Esophagus muscularis mucosa (tissue), 4 donors: ENCODE data around the gene DNAH9. TPM values are rescaled to one million over a fixed set of nuclear protein-coding genes. Genes with fewer than 3 reads are reported as not detected.

Experiments used
- DNase-seq: peaks from one replicate; pipeline ENCODE4 v3.0.0-alpha.2; 2017; ENCODE audit errors: extremely low spot score
- H3K27ac ChIP-seq, 4 donors: fragments of 200-600 bp; sonication (generic); replicated peaks in 1 of 4; 1 replicate in 3 of 4; 2 replicates in 1 of 4; pipeline ENCODE4 v1.5.1; 2016 to 2019; ENCODE audit warnings: mild to moderate bottlenecking in 1 of 4
- H3K27me3 ChIP-seq, 4 donors: fragments of 200-600 bp; sonication (generic); one replicate each; pipeline versions ENCODE4 v1.5.1 to v1.6.0; 2016 to 2019
- H3K36me3 ChIP-seq, 4 donors: fragments of 200-600 bp; sonication (generic); one replicate each; pipeline ENCODE4 v1.5.1; 2016 to 2019
- H3K4me1 ChIP-seq, 4 donors: fragments of 200-600 bp; sonication (generic); one replicate each; pipeline ENCODE4 v1.5.1; 2016 to 2019
- H3K4me3 ChIP-seq, 4 donors: fragments of 200-600 bp; sonication (generic); 1 replicate in 2 of 4; 2 replicates in 2 of 4; pipeline ENCODE4 v1.5.1; 2016 to 2019; ENCODE audit warnings: mild to moderate bottlenecking in 4 of 4, moderate library complexity in 1 of 4
- H3K9me3 ChIP-seq, 4 donors: fragments of 200-600 bp; sonication (generic); 1 replicate in 3 of 4; 2 replicates in 1 of 4; pipeline ENCODE4 v1.5.1; 2016 to 2019
- CTCF ChIP-seq, 3 experiments: fragments of 200-600 bp in 2 of 3; fragments of 450-650 bp in 1 of 3; sonication (generic) in 2 of 3; IDR thresholded peaks; one replicate each; pipeline ENCODE4 v1.5.1; 2017 to 2019; ENCODE audit warnings: antibody characterized with exemption in 3 of 3, mild to moderate bottlenecking in 2 of 3, moderate library complexity in 1 of 3
- EP300 ChIP-seq: sonication (generic); formaldehyde crosslinking; IDR thresholded peaks from one replicate; pipeline ENCODE4 v1.6.1; 2017; ENCODE audit warnings: antibody characterized with exemption
- POLR2A ChIP-seq: fragments of 450-650 bp; IDR thresholded peaks from one replicate; pipeline ENCODE4 v1.6.1; 2017; ENCODE audit warnings: antibody characterized with exemption, moderate library complexity, mild to moderate bottlenecking, low read depth
- POLR2AphosphoS5 ChIP-seq, 2 donors: sonication (generic); formaldehyde crosslinking; IDR thresholded peaks; one replicate each; pipeline ENCODE4 v1.6.1; 2017; ENCODE audit warnings: antibody characterized with exemption in 2 of 2
- WGBS: methylation state at CpG from one replicate; pipeline ENCODE4 v1.1.5; 2018; 5-methylcytosine and 5-hydroxymethylcytosine counted together
- intact Hi-C: fragments of 100-400 bp; cut with DNase I; formaldehyde crosslinking; loops from one replicate; pipeline ENCODE4 v1.15.1; 2023
- total RNA-seq, 4 donors: library from RNA; depleted of rRNA; stranded (reverse); fragments of >200 nt; gene quantifications; one replicate each; pipeline versions ENCODE4 v1.1.0 to v1.2.1, GENCODE V29; 2016

DNAH9 gene, protein sequence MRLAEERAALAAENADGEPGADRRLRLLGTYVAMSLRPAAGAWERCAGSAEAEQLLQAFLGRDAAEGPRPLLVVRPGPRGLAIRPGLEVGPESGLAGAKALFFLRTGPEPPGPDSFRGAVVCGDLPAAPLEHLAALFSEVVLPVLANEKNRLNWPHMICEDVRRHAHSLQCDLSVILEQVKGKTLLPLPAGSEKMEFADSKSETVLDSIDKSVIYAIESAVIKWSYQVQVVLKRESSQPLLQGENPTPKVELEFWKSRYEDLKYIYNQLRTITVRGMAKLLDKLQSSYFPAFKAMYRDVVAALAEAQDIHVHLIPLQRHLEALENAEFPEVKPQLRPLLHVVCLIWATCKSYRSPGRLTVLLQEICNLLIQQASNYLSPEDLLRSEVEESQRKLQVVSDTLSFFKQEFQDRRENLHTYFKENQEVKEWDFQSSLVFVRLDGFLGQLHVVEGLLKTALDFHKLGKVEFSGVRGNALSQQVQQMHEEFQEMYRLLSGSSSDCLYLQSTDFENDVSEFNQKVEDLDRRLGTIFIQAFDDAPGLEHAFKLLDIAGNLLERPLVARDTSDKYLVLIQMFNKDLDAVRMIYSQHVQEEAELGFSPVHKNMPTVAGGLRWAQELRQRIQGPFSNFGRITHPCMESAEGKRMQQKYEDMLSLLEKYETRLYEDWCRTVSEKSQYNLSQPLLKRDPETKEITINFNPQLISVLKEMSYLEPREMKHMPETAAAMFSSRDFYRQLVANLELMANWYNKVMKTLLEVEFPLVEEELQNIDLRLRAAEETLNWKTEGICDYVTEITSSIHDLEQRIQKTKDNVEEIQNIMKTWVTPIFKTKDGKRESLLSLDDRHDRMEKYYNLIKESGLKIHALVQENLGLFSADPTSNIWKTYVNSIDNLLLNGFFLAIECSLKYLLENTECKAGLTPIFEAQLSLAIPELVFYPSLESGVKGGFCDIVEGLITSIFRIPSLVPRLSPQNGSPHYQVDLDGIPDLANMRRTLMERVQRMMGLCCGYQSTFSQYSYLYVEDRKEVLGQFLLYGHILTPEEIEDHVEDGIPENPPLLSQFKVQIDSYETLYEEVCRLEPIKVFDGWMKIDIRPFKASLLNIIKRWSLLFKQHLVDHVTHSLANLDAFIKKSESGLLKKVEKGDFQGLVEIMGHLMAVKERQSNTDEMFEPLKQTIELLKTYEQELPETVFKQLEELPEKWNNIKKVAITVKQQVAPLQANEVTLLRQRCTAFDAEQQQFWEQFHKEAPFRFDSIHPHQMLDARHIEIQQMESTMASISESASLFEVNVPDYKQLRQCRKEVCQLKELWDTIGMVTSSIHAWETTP (N-terminal part only)
- total RNA-seq, result under 1 TPM in 2 of 4 donors, not detected in 2; under 0.01 to 0.92 TPM

- TF ChIP-seq POLR2AphosphoS5 (IDR thresholded peaks at IDR 0.05) (peak; percentile 34 to 63), EP300 (no peak)
- peak; percentile 98 for DNase-seq
- intact Hi-C loops, result no loop called here
- H3K36me3 ChIP-seq, result no peaks in the 10 kb centered on the region
- H3K4me3 ChIP-seq, result peak within 1 kb of the TSS; percentile 63 to 78 (median 70)
- WGBS, result 2% methylated on average over 40 of the region's 84 CpGs
- peaks cover 10 to 18% (median 17%) of the 10 kb centered on the region in 4 donors for H3K4me1 ChIP-seq
- H3K27me3 ChIP-seq, result peaks cover 0 to 5% (median 0%) of the 10 kb centered on the region in 4 donors
- peak within 1 kb of the TSS; percentile 73 to 87 (median 82) for H3K27ac ChIP-seq
- no peaks in the 10 kb centered on the region for H3K9me3 ChIP-seq
These were observed at the start of gene DNAH9 for GRCh38 chr17:11598274-11599221. TSS of gene DNAH9 (plus strand) at chr17:11598470. CDS start at chr17:11598499, 29 bp downstream.

GRCh38 chr17:11550431-11550830 lies 47.8 kb upstream of the DNAH9 start:
- intact Hi-C loops, result no loop called here
- Histone ChIP-seq H3K27ac (no peak overlapping the region), H3K9me3 (no peaks in the 10 kb centered on the region), H3K27me3 (no peaks in the 10 kb centered on the region), H3K36me3 (no peaks in the 10 kb centered on the region), H3K4me3 (no peak overlapping the region), H3K4me1 (no peaks in the 10 kb centered on the region)
- no peak for DNase-seq
- no peak for TF ChIP-seq POLR2A
- TF ChIP-seq EP300, result no peak
- no peak for TF ChIP-seq CTCF (IDR thresholded peaks at IDR 0.05)
- TF ChIP-seq POLR2AphosphoS5 (IDR thresholded peaks at IDR 0.05), result no peak
- 91% methylated on average over 2 of the region's 2 CpGs for WGBS

GRCh38 chr17:11551442-11551841 lies 46.8 kb upstream of the DNAH9 start:
- 64% methylated on average over 6 of the region's 6 CpGs for WGBS
- intact Hi-C loops, result no loop called here
- TF ChIP-seq POLR2AphosphoS5 (IDR thresholded peaks at IDR 0.05) (no peak), CTCF (IDR thresholded peaks at IDR 0.05) (no peak), POLR2A (no peak), EP300 (no peak)
- DNase-seq, result peak; percentile 62
- Histone ChIP-seq H3K9me3 (no peaks in the 10 kb centered on the region), H3K4me3 (no peak overlapping the region), H3K27ac (no peak overlapping the region), H3K36me3 (no peaks in the 10 kb centered on the region), H3K4me1 (no peaks in the 10 kb centered on the region), H3K27me3 (peaks cover 0 to 6% (median 0%) of the 10 kb centered on the region in 4 donors)

GRCh38 chr17:11553135-11553534 lies 45.1 kb upstream of the DNAH9 start:
- Histone ChIP-seq H3K4me1 (no peaks in the 10 kb centered on the region), H3K9me3 (no peaks in the 10 kb centered on the region), H3K36me3 (no peaks in the 10 kb centered on the region), H3K27me3 (peaks cover 0 to 6% (median 0%) of the 10 kb centered on the region in 4 donors), H3K27ac (no peak overlapping the region), H3K4me3 (no peak overlapping the region)
- peak; percentile 77 for DNase-seq
- TF ChIP-seq CTCF (IDR thresholded peaks at IDR 0.05), result no peak
- no peak for TF ChIP-seq POLR2AphosphoS5 (IDR thresholded peaks at IDR 0.05)
- TF ChIP-seq EP300, result no peak
- TF ChIP-seq POLR2A, result no peak
- intact Hi-C loops, result no loop called here
- 50% methylated on average over 1 of the region's 1 CpG for WGBS
